K562 (cell line): ENCODE measurements around the gene ITPR2. TPM values are rescaled to one million over a fixed set of nuclear protein-coding genes. Genes with fewer than 3 reads are reported as not detected.
A peak's percentile ranks its signal among the peaks of the same experiment; 100 is the strongest.

Experiments
- ADNP ChIP-seq: fragments of 200-800 bp; sonication (Bioruptor generic); IDR thresholded peaks from 2 replicates; pipeline ENCODE4 v1.6.1; 2016; ENCODE audit warnings: missing genetic modification characterization, missing compliant biosample characterization
- CEBPB ChIP-seq: fragments of 450-650 bp; IDR thresholded peaks from 2 replicates; pipeline ENCODE4 v1.6.1; 2016; ENCODE audit warnings: missing genetic modification characterization, missing compliant biosample characterization
- FOXO4 ChIP-seq: fragments of 450-650 bp; formaldehyde crosslinking; IDR thresholded peaks from 2 replicates; pipeline ENCODE4 v1.4.0; 2020; ENCODE audit warnings: mild to moderate bottlenecking, moderate library complexity
- HDAC3 ChIP-seq: fragments of 450-650 bp; IDR thresholded peaks from 2 replicates; pipeline ENCODE4 v1.6.1; 2018; ENCODE audit warnings: borderline replicate concordance, mild to moderate bottlenecking, moderate library complexity; ENCODE audit not compliant: partially characterized antibody
- HNRNPH1 ChIP-seq: fragments of 200-400 bp; formaldehyde crosslinking; optimal IDR thresholded peaks from 2 replicates; pipeline ENCODE3; 2017; ENCODE audit warnings: low read depth, mild to moderate bottlenecking, low read length, moderate library complexity
- ILF3 ChIP-seq: fragments of 450-650 bp; IDR thresholded peaks from 2 replicates; pipeline ENCODE4 v1.6.1; 2018; ENCODE audit warnings: antibody characterized with exemption, mild to moderate bottlenecking, moderate library complexity, borderline replicate concordance
- KLF10 ChIP-seq: fragments of 250-450 bp; sonication (Bioruptor Pico); IDR thresholded peaks from 2 replicates; pipeline ENCODE4 v1.6.1; 2021; ENCODE audit warnings: matching md5 sums
- KLF6 ChIP-seq: fragments of 250-450 bp; sonication (Bioruptor Pico); IDR thresholded peaks from 2 replicates; pipeline ENCODE4 v1.4.0; 2020; ENCODE audit warnings: mild to moderate bottlenecking, moderate library complexity, borderline replicate concordance
- MAZ ChIP-seq, 2 experiments: fragments of 450-650 bp in 1 of 2; sonication (generic) in 1 of 2; formaldehyde crosslinking; IDR thresholded peaks in 1 of 2; conservative IDR thresholded peaks in 1 of 2; 2 replicates each; pipeline versions ENCODE4 v1.4.0 to v1.5.0; 2020; ENCODE audit warnings: mild to moderate bottlenecking in 1 of 2, missing genetic modification reagents in 1 of 2
- MTF1 ChIP-seq: fragments of 250-450 bp; sonication (Bioruptor Pico); IDR thresholded peaks from 2 replicates; pipeline ENCODE4 v1.9.0; 2021; ENCODE audit warnings: moderate library complexity, mild to moderate bottlenecking, inconsistent platforms, borderline replicate concordance
- MYBL2 ChIP-seq, 2 experiments: fragments of 450-650 bp in 1 of 2; sonication (generic) in 1 of 2; formaldehyde crosslinking in 1 of 2; IDR thresholded peaks; 2 replicates each; pipeline versions ENCODE4 v1.6.1 to v1.8.1; 2017 to 2022; ENCODE audit warnings: borderline replicate concordance in 1 of 2, inconsistent platforms in 1 of 2, low read depth in 1 of 2, mild to moderate bottlenecking in 1 of 2, missing genetic modification reagents in 1 of 2, moderate library complexity in 1 of 2
- MYC ChIP-seq, 2 experiments: fragments of 250-450 bp in 1 of 2; sonication (Bioruptor Pico) in 1 of 2; IDR thresholded peaks; 2 replicates each; pipeline versions ENCODE4 v1.5.1 to v1.6.1; 2012 to 2021; ENCODE audit warnings: low read depth in 2 of 2, borderline replicate concordance in 1 of 2, improper control_type of control experiment in 1 of 2, low read length in 1 of 2, mild to moderate bottlenecking in 1 of 2, moderate library complexity in 1 of 2
- NCOA2 ChIP-seq, 2 experiments: fragments of 450-650 bp; IDR thresholded peaks; 2 replicates each; pipeline ENCODE4 v1.6.1; 2018; ENCODE audit warnings: mild to moderate bottlenecking in 2 of 2, moderate library complexity in 1 of 2; ENCODE audit not compliant: partially characterized antibody in 2 of 2
- NR4A1 ChIP-seq, 2 experiments: fragments of 250-450 bp in 1 of 2; fragments of 450-650 bp in 1 of 2; sonication (Bioruptor Pico) in 1 of 2; IDR thresholded peaks; 2 replicates each; pipeline versions ENCODE4 v1.4.0 to v1.6.1; 2016 to 2020; ENCODE audit warnings: mild to moderate bottlenecking in 2 of 2, missing compliant biosample characterization in 1 of 2, missing genetic modification characterization in 1 of 2, moderate library complexity in 1 of 2
- PPARD ChIP-seq: fragments of 250-450 bp; sonication (Bioruptor Pico); IDR thresholded peaks from 2 replicates; pipeline ENCODE4 v1.8.0; 2022; ENCODE audit warnings: inconsistent platforms, mild to moderate bottlenecking, moderate library complexity
- SMAD1 ChIP-seq: fragments of 150-350 bp; IDR thresholded peaks from 2 replicates; pipeline ENCODE4 v1.6.1; 2014; ENCODE audit warnings: low read length, low read depth; ENCODE audit not compliant: partially characterized antibody
- SMAD2 ChIP-seq: fragments of 150-350 bp; IDR thresholded peaks from 2 replicates; pipeline ENCODE4 v1.6.1; 2014; ENCODE audit warnings: low read depth, mild to moderate bottlenecking, low read length
- TEAD2 ChIP-seq: fragments of 450-650 bp; IDR thresholded peaks from 2 replicates; pipeline ENCODE4 v1.6.1; 2016; ENCODE audit warnings: missing genetic modification characterization, control low read depth, missing compliant biosample characterization
- ZNF311 ChIP-seq: fragments of 250-450 bp; sonication (Bioruptor Pico); IDR thresholded peaks from 2 replicates; pipeline ENCODE4 v1.4.0; 2020; ENCODE audit warnings: mild to moderate bottlenecking, moderate library complexity
- ZNF444 ChIP-seq: fragments of 250-450 bp; sonication (Bioruptor Pico); IDR thresholded peaks from 2 replicates; pipeline ENCODE4 v1.4.0; 2020; ENCODE audit warnings: mild to moderate bottlenecking, moderate library complexity
- ZNF707 ChIP-seq: fragments of 250-450 bp; sonication (Bioruptor Pico); conservative IDR thresholded peaks from 2 replicates; pipeline ENCODE4 v1.8.0; 2022; ENCODE audit warnings: inconsistent platforms, mild to moderate bottlenecking, moderate library complexity
- ZNF79 ChIP-seq: fragments of 250-450 bp; sonication (Bioruptor Pico); IDR thresholded peaks from 2 replicates; pipeline ENCODE4 v1.4.0; 2020; ENCODE audit warnings: low read depth, mild to moderate bottlenecking, moderate library complexity
- polyA plus RNA-seq, 8 experiments: library from polyadenylated mRNA; depleted of rRNA in 4 of 8; stranded (reverse) in 5 of 8; unstranded in 3 of 8; fragments of >200 nt; fragmentation: Nextera tagmentation in 2 of 8; fragmentation: Illumina TruSeq in 1 of 8; extraction: Ambion mirVana in 2 of 8; extraction: Trizol in 1 of 8; gene quantifications; 2 replicates each; pipeline versions ENCODE4 v1.2.1 to v1.2.3, GENCODE V29; 2011 to 2014; ENCODE audit warnings: inconsistent platforms in 1 of 8, missing spikeins in 1 of 8
- total RNA-seq, 7 experiments: library from RNA; depleted of rRNA in 6 of 7; stranded (reverse); fragments of >200 nt in 6 of 7; fragmentation: Illumina TruSeq in 2 of 7; extraction: Trizol in 2 of 7; gene quantifications; 2 replicates each; pipeline versions ENCODE4 v1.2.1 to v1.2.3, GENCODE V29; 2011 to 2021; ENCODE audit warnings: low replicate concordance in 1 of 7
- TF ChIP-seq, protein P1 (sequence below): fragments of 450-650 bp; formaldehyde crosslinking; IDR thresholded peaks from 2 replicates; pipeline ENCODE4 v1.4.0; 2020; ENCODE audit warnings: mild to moderate bottlenecking, moderate library complexity

ITPR2 gene
- total and polyA plus RNA-seq, 9 of the 15 experiments (the other 6 are each of a cell fraction or from before 2014, with no cell fraction given) = 0.21 to 3.3 (median 0.95) TPM

GRCh38 chr12:26455936-26456574 lies 376.9 kb downstream of the ITPR2 start (continued):
- TF ChIP-seq MAZ (CRISPR knock-in tag; conservative IDR thresholded peaks at IDR 0.05 in 1 of 2, IDR thresholded peaks at IDR 0.05 in 1 of 2) (peak in 1 of 2 experiments; percentile 50; a peak in 1 of 4 replicates), ILF3 (no peak), TEAD2 (no peak), SMAD1 (no peak), FOXO4 (peak; percentile 59; the same call in 1 of the 2 replicates), NCOA2 (IDR thresholded peaks at IDR 0.05; ENCODE audit: partially characterized antibody in 2 of 2) (no peak), ADNP (no peak), PPARD (no peak), CEBPB (tag) (no peak), MYC (IDR thresholded peaks at IDR 0.05; ENCODE audit: low read depth, low read length) (no peak), MYC (CRISPR knock-in tag; IDR thresholded peaks at IDR 0.05; ENCODE audit: borderline replicate concordance, low read depth) (no peak), MTF1 (CRISPR knock-in tag) (no peak), KLF10 (CRISPR knock-in tag) (no peak), ZNF311 (CRISPR knock-in tag) (peak; percentile 92), ZNF79 (CRISPR knock-in tag) (peak; percentile 58; the same call in 1 of the 2 replicates), KLF6 (CRISPR knock-in tag) (peak; percentile 42; the same call in 1 of the 2 replicates), ZNF444 (peak; percentile 32; the same call in 1 of the 2 replicates), SMAD2 (no peak), NR4A1 (CRISPR knock-in tag; IDR thresholded peaks at IDR 0.05) (no peak), NR4A1 (tag; IDR thresholded peaks at IDR 0.05) (peak; percentile 83), HDAC3 (no peak), MYBL2 (IDR thresholded peaks at IDR 0.05; ENCODE audit: low read depth) (no peak), MYBL2 (CRISPR knock-in tag; IDR thresholded peaks at IDR 0.05; ENCODE audit: borderline replicate concordance) (no peak), ZNF707 (CRISPR knock-in tag) (no peak), HNRNPH1 (no peak)
- TF ChIP-seq, protein P1, sequence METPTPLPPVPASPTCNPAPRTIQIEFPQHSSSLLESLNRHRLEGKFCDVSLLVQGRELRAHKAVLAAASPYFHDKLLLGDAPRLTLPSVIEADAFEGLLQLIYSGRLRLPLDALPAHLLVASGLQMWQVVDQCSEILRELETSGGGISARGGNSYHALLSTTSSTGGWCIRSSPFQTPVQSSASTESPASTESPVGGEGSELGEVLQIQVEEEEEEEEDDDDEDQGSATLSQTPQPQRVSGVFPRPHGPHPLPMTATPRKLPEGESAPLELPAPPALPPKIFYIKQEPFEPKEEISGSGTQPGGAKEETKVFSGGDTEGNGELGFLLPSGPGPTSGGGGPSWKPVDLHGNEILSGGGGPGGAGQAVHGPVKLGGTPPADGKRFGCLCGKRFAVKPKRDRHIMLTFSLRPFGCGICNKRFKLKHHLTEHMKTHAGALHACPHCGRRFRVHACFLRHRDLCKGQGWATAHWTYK = 0 out of 2 replicates have a peak, but pooled peaks have one; percentile 67
